Measurements from ENCODE around the gene RPS6KA4.
A peak's percentile ranks its signal among the peaks of the same experiment; 100 is the strongest.
"Not testable (repeated sequence)": the region's sequence is repeated elsewhere in the genome, so short reads cannot be mapped to it uniquely, and the experiment has no call there.

RPS6KA4 gene

GRCh38 chr11:64358907-64359711 lies at the start of gene RPS6KA4:
TSS of gene RPS6KA4 (plus strand) at chr11:64359162. CDS start at chr11:64359236, 74 bp downstream.
- ChIA-PET POLR2A (no interaction called here), CTCF (interaction anchor here (1.0 to 8.5 kb wide), 6 partner anchors 16 to 293 kb away, joined by 3 to 81 read pairs (median 8); partner anchors contain the start of genes CCDC88B, PRDX5 and TRMT112)
- TF ChIP-seq CTCF (IDR thresholded peaks at IDR 0.05; ENCODE audit: control extremely low read depth, extremely low read depth, low read depth, missing control alignments), result no peak
- peak; percentile 93 for DNase-seq (ENCODE audit: extremely low spot score)

GRCh38 chr11:64312947-64313346 lies 46.0 kb upstream of the RPS6KA4 start:
- ChIA-PET POLR2A (interaction anchor here (0.9 kb wide), 2 partner anchors 42 to 72 kb away, joined by 3 to 8 read pairs; partner anchors contain the start of gene FKBP2), CTCF (interaction anchor here (1.0 to 2.7 kb wide), 5 partner anchors 9 to 44 kb away, joined by 3 to 16 read pairs (median 7); no protein-coding TSS in a partner anchor)
- TF ChIP-seq CTCF (IDR thresholded peaks at IDR 0.05; ENCODE audit: control extremely low read depth, extremely low read depth, low read depth, missing control alignments), result no peak
- DNase-seq (ENCODE audit: extremely low spot score), result no peak

GRCh38 chr11:64313491-64314145 lies 45.3 kb upstream of the RPS6KA4 start:
- ChIA-PET POLR2A (interaction anchor here (0.9 kb wide), 2 partner anchors 41 to 72 kb away, joined by 3 to 8 read pairs; partner anchors contain the start of gene FKBP2), CTCF (interaction anchor here (1.0 to 2.7 kb wide), 4 partner anchors 9 to 44 kb away, joined by 3 to 16 read pairs (median 8); no protein-coding TSS in a partner anchor)
- no peak for DNase-seq (ENCODE audit: extremely low spot score)
- TF ChIP-seq CTCF (IDR thresholded peaks at IDR 0.05; ENCODE audit: control extremely low read depth, extremely low read depth, low read depth, missing control alignments), result no peak

GRCh38 chr11:64314146-64314804 lies 44.7 kb upstream of the RPS6KA4 start:
- CTCF ChIA-PET, result interaction anchor here (0.9 to 4.1 kb wide), 3 partner anchors 10 to 63 kb away, joined by 3 to 28 read pairs (median 16); partner anchors contain the start of gene ESRRA
- TF ChIP-seq CTCF (IDR thresholded peaks at IDR 0.05; ENCODE audit: control extremely low read depth, extremely low read depth, low read depth, missing control alignments), result no peak
- DNase-seq (ENCODE audit: extremely low spot score), result no peak
- POLR2A ChIA-PET, result no interaction called here

- CTCF ChIA-PET, result interaction anchor here (0.9 to 4.1 kb wide), 2 partner anchors 11 to 64 kb away, joined by 3 to 28 read pairs; partner anchors contain the start of gene ESRRA
- no peak for DNase-seq (ENCODE audit: extremely low spot score)
- POLR2A ChIA-PET, result interaction anchor here (0.6 kb wide), 1 partner anchor 10 kb away, joined by 6 read pairs; no protein-coding TSS in a partner anchor
- TF ChIP-seq CTCF (IDR thresholded peaks at IDR 0.05; ENCODE audit: control extremely low read depth, extremely low read depth, low read depth, missing control alignments), result no peak
Measured at GRCh38 chr11:64314805-64315561, 44.0 kb upstream of the RPS6KA4 start.

GRCh38 chr11:64315667-64316526 lies 43.1 kb upstream of the RPS6KA4 start:
- POLR2A ChIA-PET, result interaction anchor here (0.6 kb wide), 1 partner anchor 9 kb away, joined by 6 read pairs; no protein-coding TSS in a partner anchor
- DNase-seq (ENCODE audit: extremely low spot score), result not testable (repeated sequence)
- CTCF ChIA-PET, result interaction anchor here (1.4 to 4.5 kb wide), 4 partner anchors 9 to 39 kb away, joined by 4 to 71 read pairs (median 20); partner anchors contain the start of gene ESRRA

Data from GM10248 (cell line).